Hepatocyte (in vitro differentiated cells): ENCODE data around the gene FAM209A. TPM values are rescaled to one million over a fixed set of nuclear protein-coding genes. Genes with fewer than 3 reads are reported as not detected.

Experiments
- DNase-seq: peaks from one replicate; pipeline ENCODE4 v3.0.0-alpha.2; 2016; ENCODE audit warnings: low spot score
- H2AFZ ChIP-seq: fragments of 200-600 bp; sonication (generic); 2 replicates; pipeline ENCODE4 v1.6.0; 2016; ENCODE audit warnings: antibody characterized with exemption, mild to moderate bottlenecking
- H3K27ac ChIP-seq: fragments of 200-600 bp; sonication (generic); 2 replicates; pipeline ENCODE4 v1.5.1; 2016; ENCODE audit warnings: mild to moderate bottlenecking
- H3K27me3 ChIP-seq: fragments of 200-600 bp; sonication (generic); 2 replicates; pipeline ENCODE4 v1.6.1; 2016
- H3K36me3 ChIP-seq: fragments of 200-600 bp; sonication (generic); replicated peaks from 2 replicates; pipeline ENCODE4 v1.5.1; 2016; ENCODE audit warnings: low read depth; ENCODE audit not compliant: insufficient read depth
- H3K4me1 ChIP-seq: fragments of 200-600 bp; sonication (generic); 2 replicates; pipeline ENCODE4 v1.5.1; 2016; ENCODE audit warnings: mild to moderate bottlenecking, moderate library complexity; ENCODE audit not compliant: insufficient read depth
- H3K4me2 ChIP-seq: fragments of 200-600 bp; sonication (generic); 2 replicates; pipeline ENCODE4 v1.6.0; 2016
- H3K4me3 ChIP-seq: fragments of 200-600 bp; sonication (generic); 2 replicates; pipeline ENCODE4 v1.5.1; 2016; ENCODE audit warnings: mild to moderate bottlenecking
- H3K79me2 ChIP-seq: fragments of 200-600 bp; sonication (generic); 2 replicates; pipeline ENCODE4 v1.6.0; 2017; ENCODE audit warnings: mild to moderate bottlenecking
- H3K9me2 ChIP-seq: fragments of 200-600 bp; sonication (generic); replicated peaks from 2 replicates; pipeline ENCODE4 v1.6.0; 2017; ENCODE audit warnings: mild to moderate bottlenecking; ENCODE audit not compliant: insufficient read depth
- H3K9me3 ChIP-seq: fragments of 200-600 bp; sonication (generic); 2 replicates; pipeline ENCODE4 v1.5.1; 2016; ENCODE audit warnings: low read depth, mild to moderate bottlenecking
- H4K20me1 ChIP-seq: fragments of 200-600 bp; sonication (generic); 2 replicates; pipeline ENCODE4 v1.6.0; 2016; ENCODE audit warnings: mild to moderate bottlenecking; ENCODE audit not compliant: insufficient read depth, poor library complexity, severe bottlenecking
- EZH2 ChIP-seq: fragments of 200-600 bp; sonication (generic); IDR thresholded peaks from 2 replicates; pipeline ENCODE4 v1.6.1; 2016; ENCODE audit warnings: antibody characterized with exemption, mild to moderate bottlenecking, borderline replicate concordance
- EZH2phosphoT487 ChIP-seq: fragments of 200-600 bp; sonication (generic); IDR thresholded peaks from one replicate; pipeline ENCODE4 v1.6.1; 2018; ENCODE audit warnings: antibody characterized with exemption, mild to moderate bottlenecking, low read depth, moderate library complexity; ENCODE audit not compliant: unreplicated experiment, severe bottlenecking
- WGBS: methylation state at CpG from one replicate; pipeline ENCODE4 v1.1.6; 2016; ENCODE audit warnings: low lambda C conversion rate; ENCODE audit errors: missing lambda C conversion rate; 5-methylcytosine and 5-hydroxymethylcytosine counted together
- polyA plus RNA-seq: library from polyadenylated mRNA; unstranded; fragments of >200 nt; fragmentation: Nextera tagmentation; extraction: Ambion mirVana; gene quantifications from 2 replicates; pipeline ENCODE4 v1.2.1, GENCODE V29; 2016
- total RNA-seq: library from RNA; depleted of rRNA; stranded (reverse); fragments of >200 nt; gene quantifications from 2 replicates; pipeline ENCODE4 v1.2.3, GENCODE V29; 2014
- TF ChIP-seq, protein P1 (sequence below): fragments of 200-600 bp; sonication (generic); IDR thresholded peaks from 2 replicates; pipeline ENCODE4 v1.5.1; 2016; ENCODE audit warnings: antibody characterized with exemption, mild to moderate bottlenecking; ENCODE audit not compliant: poor library complexity

The FAM209A gene
- total and polyA plus RNA-seq, 2 experiments from 2014 or later: not detected

DNA sequence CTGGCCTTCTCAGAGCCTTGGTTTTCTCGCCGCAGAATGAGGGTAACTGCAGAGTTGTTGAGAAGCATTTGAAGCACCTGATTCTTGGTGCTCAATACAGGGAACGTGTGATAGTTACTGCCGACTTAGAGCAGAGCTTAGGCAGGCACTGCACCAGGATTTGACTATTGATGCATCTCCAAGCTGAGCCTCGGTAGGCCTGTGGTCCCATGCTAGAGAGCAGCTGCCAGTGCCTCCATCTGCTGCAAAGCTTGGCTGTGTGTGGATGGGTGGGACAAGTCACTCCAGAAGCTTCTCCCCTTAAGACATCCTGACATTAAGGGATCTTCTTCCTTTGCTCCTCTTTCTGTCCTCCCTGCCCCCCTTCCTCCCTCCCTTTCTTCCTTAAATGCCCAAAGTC lies 49.4 kb downstream of the FAM209A start:
- Histone ChIP-seq H3K36me3 (no peaks in the 10 kb centered on the region), H3K4me3 (no peak overlapping the region), H3K9me2 (no peaks in the 10 kb centered on the region), H3K4me2 (no peak overlapping the region), H3K4me1 (no peaks in the 10 kb centered on the region), H3K27me3 (no peaks in the 10 kb centered on the region), H2AFZ (no peak overlapping the region), H3K9me3 (no peaks in the 10 kb centered on the region), H4K20me1 (no peaks in the 10 kb centered on the region), H3K79me2 (no peaks in the 10 kb centered on the region), H3K27ac (no peak overlapping the region)
- TF ChIP-seq EZH2 (no peak), EZH2phosphoT487 (no peak)
- TF ChIP-seq, protein P1, sequence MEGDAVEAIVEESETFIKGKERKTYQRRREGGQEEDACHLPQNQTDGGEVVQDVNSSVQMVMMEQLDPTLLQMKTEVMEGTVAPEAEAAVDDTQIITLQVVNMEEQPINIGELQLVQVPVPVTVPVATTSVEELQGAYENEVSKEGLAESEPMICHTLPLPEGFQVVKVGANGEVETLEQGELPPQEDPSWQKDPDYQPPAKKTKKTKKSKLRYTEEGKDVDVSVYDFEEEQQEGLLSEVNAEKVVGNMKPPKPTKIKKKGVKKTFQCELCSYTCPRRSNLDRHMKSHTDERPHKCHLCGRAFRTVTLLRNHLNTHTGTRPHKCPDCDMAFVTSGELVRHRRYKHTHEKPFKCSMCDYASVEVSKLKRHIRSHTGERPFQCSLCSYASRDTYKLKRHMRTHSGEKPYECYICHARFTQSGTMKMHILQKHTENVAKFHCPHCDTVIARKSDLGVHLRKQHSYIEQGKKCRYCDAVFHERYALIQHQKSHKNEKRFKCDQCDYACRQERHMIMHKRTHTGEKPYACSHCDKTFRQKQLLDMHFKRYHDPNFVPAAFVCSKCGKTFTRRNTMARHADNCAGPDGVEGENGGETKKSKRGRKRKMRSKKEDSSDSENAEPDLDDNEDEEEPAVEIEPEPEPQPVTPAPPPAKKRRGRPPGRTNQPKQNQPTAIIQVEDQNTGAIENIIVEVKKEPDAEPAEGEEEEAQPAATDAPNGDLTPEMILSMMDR: no peak
- 87% methylated on average over 5 of the region's 5 CpGs for WGBS
- DNase-seq: no peak

DNA sequence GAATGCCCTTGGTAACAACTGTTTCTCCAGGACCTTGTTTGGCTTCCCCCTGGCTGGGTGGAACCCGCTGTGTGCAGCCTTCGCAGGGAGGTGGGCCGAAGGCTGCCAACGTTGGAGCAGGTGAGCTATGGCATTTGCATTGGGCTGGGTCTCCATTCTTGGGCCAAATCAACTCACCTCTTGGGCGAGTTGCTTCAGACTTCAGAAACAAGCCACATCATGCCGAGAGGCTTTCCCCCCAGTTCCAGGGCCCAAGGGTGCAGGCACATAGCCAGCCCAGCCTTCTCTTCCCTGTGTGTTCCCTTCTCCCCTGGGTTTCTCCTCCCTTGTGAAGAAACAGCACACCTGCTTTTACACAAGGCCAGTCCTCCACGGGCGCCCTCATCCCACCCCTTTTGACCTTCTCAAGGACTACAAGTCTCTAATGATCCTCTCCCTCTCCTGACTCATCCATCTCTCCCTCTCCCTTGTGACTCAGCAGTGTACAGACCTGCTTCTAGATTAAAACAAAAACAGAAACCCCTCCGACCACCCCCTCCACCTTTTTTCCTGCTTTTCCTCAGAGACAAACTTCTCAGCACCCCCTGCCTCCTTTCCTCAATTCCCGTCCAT lies 50.1 kb downstream of the FAM209A start:
- H3K4me2 ChIP-seq: no peak overlapping the region
- H3K27me3 ChIP-seq: no peaks in the 10 kb centered on the region
- WGBS: 79% methylated on average over 10 of the region's 10 CpGs
- H3K4me1 ChIP-seq: no peaks in the 10 kb centered on the region
- H3K27ac ChIP-seq: no peak overlapping the region
- H3K4me3 ChIP-seq: no peak overlapping the region
- DNase-seq: peak; percentile 25
- no peaks in the 10 kb centered on the region for H3K9me2 ChIP-seq
- H3K79me2 ChIP-seq: no peaks in the 10 kb centered on the region
- H4K20me1 ChIP-seq: no peaks in the 10 kb centered on the region
- H3K36me3 ChIP-seq: no peaks in the 10 kb centered on the region
- no peaks in the 10 kb centered on the region for H3K9me3 ChIP-seq
- TF ChIP-seq EZH2 (no peak), EZH2phosphoT487 (no peak)
- TF ChIP-seq, protein P1: no peak
- H2AFZ ChIP-seq: no peak overlapping the region

DNA sequence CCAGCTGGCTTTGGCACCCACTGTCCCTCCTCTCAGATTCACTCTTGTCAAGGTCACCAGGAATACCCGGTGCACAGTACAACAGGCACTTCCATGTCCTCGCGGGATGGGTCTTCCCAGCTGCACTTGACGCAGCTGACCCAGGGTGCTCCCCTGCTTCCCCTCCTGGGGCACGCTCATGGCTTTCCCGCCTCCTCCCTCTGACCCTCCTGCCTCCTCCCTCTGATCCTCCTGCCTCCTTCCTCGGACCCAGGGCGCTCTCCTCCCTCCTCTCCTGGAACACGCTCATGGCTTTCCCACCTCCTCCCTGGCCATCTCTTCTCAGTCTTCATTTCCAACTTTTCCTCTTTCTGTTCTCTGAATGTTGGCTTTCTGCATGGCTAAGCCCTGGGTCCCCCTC lies 50.6 kb downstream of the FAM209A start:
- no peaks in the 10 kb centered on the region for H3K9me3 ChIP-seq
- H3K36me3 ChIP-seq: no peaks in the 10 kb centered on the region
- no peak overlapping the region for H3K27ac ChIP-seq
- H3K79me2 ChIP-seq: no peaks in the 10 kb centered on the region
- no peak for TF ChIP-seq EZH2
- TF ChIP-seq EZH2phosphoT487: no peak
- TF ChIP-seq, protein P1: no peak
- no peaks in the 10 kb centered on the region for H3K4me1 ChIP-seq
- no peak overlapping the region for H2AFZ ChIP-seq
- no peak for DNase-seq
- H3K4me2 ChIP-seq: no peak overlapping the region
- WGBS: 90% methylated on average over 9 of the region's 9 CpGs
- no peaks in the 10 kb centered on the region for H3K27me3 ChIP-seq
- no peak overlapping the region for H3K4me3 ChIP-seq
- H4K20me1 ChIP-seq: no peaks in the 10 kb centered on the region
- no peaks in the 10 kb centered on the region for H3K9me2 ChIP-seq

Other genes with a start within 250 kb of the FAM209A start
- gene FAM210B, start 165.8 kb upstream of the FAM209A start, total RNA-seq: 57.0 and 58.9 TPM in 2 replicates
- gene FAM210B, start 165.8 kb upstream of the FAM209A start, polyA plus RNA-seq: 55.3 and 62.7 TPM in 2 replicates
- 15.7 and 16.9 TPM in 2 replicates for gene AURKA, start 132.5 kb upstream of the FAM209A start, total RNA-seq
- gene AURKA, start 132.5 kb upstream of the FAM209A start, polyA plus RNA-seq: 13.4 and 16.4 TPM in 2 replicates
- 34.8 and 38.6 TPM in 2 replicates for gene CSTF1, start 132.1 kb upstream of the FAM209A start, total RNA-seq
- 15.4 and 21.5 TPM in 2 replicates for gene CSTF1, start 132.1 kb upstream of the FAM209A start, polyA plus RNA-seq
- gene CASS4, start 112.5 kb upstream of the FAM209A start, total RNA-seq: 0.13 TPM in 1 of 2 replicates, not detected in the other
- 0.50 TPM in 1 of 2 replicates, not detected in the other for gene CASS4, start 112.5 kb upstream of the FAM209A start, polyA plus RNA-seq
- gene RTF2, start 56.1 kb upstream of the FAM209A start, total RNA-seq: 50.5 and 59.2 TPM in 2 replicates
- gene RTF2, start 56.1 kb upstream of the FAM209A start, polyA plus RNA-seq: 95.3 and 99.8 TPM in 2 replicates
- gene FAM209B, start 8.5 kb downstream of the FAM209A start, total RNA-seq: not detected in 2 replicates
- 0.26 TPM in 1 of 2 replicates, not detected in the other for gene FAM209B, start 8.5 kb downstream of the FAM209A start, polyA plus RNA-seq
- gene TFAP2C, start 104.6 kb downstream of the FAM209A start, total RNA-seq: 0.88 and 1.7 TPM in 2 replicates
- 3.2 and 3.7 TPM in 2 replicates for gene TFAP2C, start 104.6 kb downstream of the FAM209A start, polyA plus RNA-seq